ENCODE data around the gene TPTE2. TPM values are rescaled to one million over a fixed set of nuclear protein-coding genes. Genes with fewer than 3 reads are reported as not detected.

The TPTE2 gene
- total RNA-seq, 2 donors from 2014 or later: 1.1 TPM; not detected in 1

DNA sequence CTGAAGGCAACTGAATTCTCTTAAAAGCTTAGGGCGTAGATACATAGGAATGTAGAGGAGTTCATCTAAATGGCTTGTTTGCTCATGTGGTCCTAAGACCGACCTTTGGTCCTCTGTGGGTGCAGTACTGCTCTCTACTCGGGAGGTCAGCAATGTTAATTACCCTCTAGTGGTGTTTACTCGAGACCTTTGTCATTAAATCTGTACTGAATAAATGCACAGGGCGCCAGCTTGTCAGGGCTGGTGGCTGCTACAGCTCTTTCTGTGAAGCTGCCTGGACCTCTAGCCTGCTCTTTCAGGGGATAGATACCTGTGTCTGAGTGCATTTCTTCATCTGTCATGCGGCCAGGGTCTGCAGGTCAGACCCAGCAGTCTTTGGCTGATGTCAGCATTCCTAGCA is 43.0 kb upstream of the TPTE2 start:
- 78% methylated on average over 6 of the region's 6 CpGs for WGBS
- no peak overlapping the region for H3K4me3 ChIP-seq
- H3K4me1 ChIP-seq (replicated peaks): no peaks in the 10 kb centered on the region
- H3K9me3 ChIP-seq: no peaks in the 10 kb centered on the region
- intact Hi-C loops (cut with DNase I): no loop called here
- no peaks in the 10 kb centered on the region for H3K36me3 ChIP-seq
- H3K27ac ChIP-seq: no peak overlapping the region
- no peak for DNase-seq (ENCODE audit: low spot score)
- TF ChIP-seq POLR2AphosphoS5 (IDR thresholded peaks at IDR 0.05) (no peak), POLR2A (IDR thresholded peaks at IDR 0.05) (no peak)
- TF ChIP-seq, protein P1, sequence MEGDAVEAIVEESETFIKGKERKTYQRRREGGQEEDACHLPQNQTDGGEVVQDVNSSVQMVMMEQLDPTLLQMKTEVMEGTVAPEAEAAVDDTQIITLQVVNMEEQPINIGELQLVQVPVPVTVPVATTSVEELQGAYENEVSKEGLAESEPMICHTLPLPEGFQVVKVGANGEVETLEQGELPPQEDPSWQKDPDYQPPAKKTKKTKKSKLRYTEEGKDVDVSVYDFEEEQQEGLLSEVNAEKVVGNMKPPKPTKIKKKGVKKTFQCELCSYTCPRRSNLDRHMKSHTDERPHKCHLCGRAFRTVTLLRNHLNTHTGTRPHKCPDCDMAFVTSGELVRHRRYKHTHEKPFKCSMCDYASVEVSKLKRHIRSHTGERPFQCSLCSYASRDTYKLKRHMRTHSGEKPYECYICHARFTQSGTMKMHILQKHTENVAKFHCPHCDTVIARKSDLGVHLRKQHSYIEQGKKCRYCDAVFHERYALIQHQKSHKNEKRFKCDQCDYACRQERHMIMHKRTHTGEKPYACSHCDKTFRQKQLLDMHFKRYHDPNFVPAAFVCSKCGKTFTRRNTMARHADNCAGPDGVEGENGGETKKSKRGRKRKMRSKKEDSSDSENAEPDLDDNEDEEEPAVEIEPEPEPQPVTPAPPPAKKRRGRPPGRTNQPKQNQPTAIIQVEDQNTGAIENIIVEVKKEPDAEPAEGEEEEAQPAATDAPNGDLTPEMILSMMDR (IDR thresholded peaks at IDR 0.05): no peak
- H3K27me3 ChIP-seq (replicated peaks; ENCODE audit: insufficient read depth): no peaks in the 10 kb centered on the region

DNA sequence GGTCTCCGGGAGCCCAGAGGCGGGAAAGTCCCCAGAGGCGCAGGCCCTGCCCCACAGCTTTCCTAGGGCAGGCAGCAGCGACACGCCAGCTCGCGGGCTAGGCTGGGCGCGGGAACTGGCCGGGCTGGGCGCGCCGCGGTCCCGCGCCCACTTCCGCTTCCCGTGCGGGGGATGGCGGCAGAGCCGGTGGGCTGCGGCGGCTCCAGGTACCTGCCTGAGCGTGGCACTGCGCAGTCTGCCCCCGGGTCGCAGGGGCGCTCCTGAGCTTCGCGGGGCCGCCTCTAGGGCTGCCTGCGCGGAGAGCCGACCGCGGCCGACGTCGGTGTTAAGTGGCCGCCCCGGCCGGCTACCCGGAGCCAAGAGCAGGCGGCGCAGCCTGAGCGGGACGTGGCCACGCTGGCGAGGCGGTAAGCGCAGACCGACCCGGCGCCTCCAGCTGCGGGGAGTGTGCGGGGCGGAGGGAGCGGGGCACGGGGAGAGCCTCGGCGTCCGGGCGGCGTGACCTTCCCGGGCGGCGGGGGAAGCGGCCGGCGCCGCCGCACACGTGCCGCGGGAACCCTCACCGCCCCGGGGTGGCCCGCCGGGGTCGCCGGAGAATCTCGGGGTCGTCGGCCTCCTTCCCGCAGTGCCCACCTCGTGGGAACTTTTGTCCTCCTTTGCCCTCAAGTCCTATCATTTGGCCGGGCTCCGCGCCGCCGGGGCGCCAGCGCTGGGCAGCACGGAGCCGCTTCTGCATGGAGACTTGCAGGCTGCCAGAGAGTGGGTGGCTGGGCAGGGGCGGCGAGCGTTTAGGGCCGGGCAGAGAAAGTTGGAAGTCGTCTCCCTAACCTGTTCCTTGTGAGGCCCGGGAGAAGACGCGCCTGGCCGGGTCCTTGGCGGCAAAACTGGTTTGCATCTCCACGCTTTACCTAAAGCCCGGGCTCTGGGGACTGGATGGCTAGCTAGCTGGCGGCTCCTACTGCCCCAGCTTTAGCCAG is 40.7 kb upstream of the TPTE2 start:
- H3K4me3 ChIP-seq: peak overlapping the region; percentile 35 to 48
- intact Hi-C loops (cut with DNase I): no loop called here
- no peaks in the 10 kb centered on the region for H3K9me3 ChIP-seq
- TF ChIP-seq POLR2A (IDR thresholded peaks at IDR 0.05): no peak
- TF ChIP-seq, protein P1 (IDR thresholded peaks at IDR 0.05): no peak
- TF ChIP-seq POLR2AphosphoS5 (IDR thresholded peaks at IDR 0.05): no peak
- H3K36me3 ChIP-seq: no peaks in the 10 kb centered on the region
- no peak for DNase-seq (ENCODE audit: low spot score)
- no peak overlapping the region for H3K27ac ChIP-seq
- H3K4me1 ChIP-seq (replicated peaks): no peaks in the 10 kb centered on the region
- no peaks in the 10 kb centered on the region for H3K27me3 ChIP-seq (replicated peaks; ENCODE audit: insufficient read depth)
- WGBS: 1% methylated on average over 81 of the region's 108 CpGs

DNA sequence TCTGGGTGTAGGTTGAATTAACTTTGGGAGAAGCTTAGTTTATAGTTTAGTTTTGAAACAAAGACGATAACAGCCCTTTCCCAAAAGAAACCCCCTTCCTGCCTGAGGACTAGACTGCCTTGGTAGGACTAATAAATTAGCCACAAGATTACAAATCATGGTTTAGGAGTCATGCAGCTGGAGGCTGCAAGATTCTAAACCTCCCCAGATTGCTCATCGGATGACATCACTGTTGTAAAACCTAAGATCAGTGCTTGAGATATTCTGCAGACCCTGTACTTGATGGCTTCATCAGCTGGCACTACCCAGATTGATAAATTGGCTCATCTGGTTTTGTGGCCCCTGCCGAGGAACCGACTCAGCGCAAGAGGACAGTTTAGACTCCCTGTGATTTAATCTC is 36.2 kb upstream of the TPTE2 start:
- Histone ChIP-seq H3K27me3 (replicated peaks; ENCODE audit: insufficient read depth) (no peaks in the 10 kb centered on the region), H3K9me3 (no peaks in the 10 kb centered on the region), H3K36me3 (no peaks in the 10 kb centered on the region), H3K27ac (no peak overlapping the region), H3K4me3 (no peak overlapping the region), H3K4me1 (replicated peaks) (no peaks in the 10 kb centered on the region)
- DNase-seq (ENCODE audit: low spot score): no peak
- 77% methylated on average over 5 of the region's 5 CpGs for WGBS
- intact Hi-C loops (cut with DNase I): no loop called here
- no peak for TF ChIP-seq POLR2AphosphoS5 (IDR thresholded peaks at IDR 0.05)
- TF ChIP-seq, protein P1 (IDR thresholded peaks at IDR 0.05): no peak
- TF ChIP-seq POLR2A (IDR thresholded peaks at IDR 0.05): no peak

DNA sequence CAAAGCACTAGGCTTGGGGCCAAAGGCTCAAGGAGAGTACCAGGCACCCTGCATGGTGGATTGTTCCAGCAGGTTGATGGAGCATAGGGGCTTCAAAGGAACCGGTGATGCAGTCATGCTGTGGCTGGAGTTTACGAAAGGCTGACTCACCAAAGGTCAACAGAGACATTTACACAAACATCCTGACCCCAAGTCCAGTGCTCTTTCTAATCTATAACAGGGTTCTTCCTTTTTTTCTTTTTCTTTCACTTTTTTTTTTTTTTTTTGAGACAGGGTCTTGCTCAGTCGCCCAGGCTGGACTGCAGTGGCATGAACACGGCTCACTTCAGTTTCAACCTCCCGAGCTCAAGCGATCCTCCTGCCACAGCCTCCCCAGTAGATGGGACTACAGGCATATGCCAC is 35.6 kb upstream of the TPTE2 start:
- 81% methylated on average over 6 of the region's 6 CpGs for WGBS
- Histone ChIP-seq H3K36me3 (no peaks in the 10 kb centered on the region), H3K4me1 (replicated peaks) (no peaks in the 10 kb centered on the region), H3K27me3 (replicated peaks; ENCODE audit: insufficient read depth) (no peaks in the 10 kb centered on the region), H3K27ac (no peak overlapping the region), H3K9me3 (no peaks in the 10 kb centered on the region), H3K4me3 (no peak overlapping the region)
- no peak for TF ChIP-seq POLR2A (IDR thresholded peaks at IDR 0.05)
- TF ChIP-seq, protein P1 (IDR thresholded peaks at IDR 0.05): no peak
- TF ChIP-seq POLR2AphosphoS5 (IDR thresholded peaks at IDR 0.05): no peak
- intact Hi-C loops (cut with DNase I): no loop called here
- no peak for DNase-seq (ENCODE audit: low spot score)

DNA sequence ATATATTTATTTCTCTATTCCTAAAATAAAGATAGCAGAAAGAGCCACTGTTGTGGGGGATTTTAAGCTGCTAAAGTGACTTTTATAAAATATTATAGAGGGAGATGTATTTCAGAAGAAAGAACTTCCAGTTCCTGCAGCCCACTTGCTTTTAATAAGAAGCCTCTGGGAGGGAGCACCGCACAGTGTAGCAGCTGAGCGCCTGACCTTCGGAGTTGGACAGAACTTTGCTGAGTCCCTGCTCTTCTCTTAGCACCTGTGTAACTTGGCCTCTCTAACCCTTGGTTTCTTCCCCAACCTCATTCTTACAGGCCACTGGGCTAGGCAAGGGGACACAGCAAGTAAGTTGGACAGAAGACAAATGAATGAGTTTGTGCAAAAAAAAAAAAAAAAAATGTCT is 34.8 kb upstream of the TPTE2 start:
- Histone ChIP-seq H3K9me3 (no peaks in the 10 kb centered on the region), H3K27me3 (replicated peaks; ENCODE audit: insufficient read depth) (no peaks in the 10 kb centered on the region), H3K4me1 (replicated peaks) (no peaks in the 10 kb centered on the region), H3K36me3 (no peaks in the 10 kb centered on the region), H3K4me3 (no peak overlapping the region), H3K27ac (no peak overlapping the region)
- no peak for DNase-seq (ENCODE audit: low spot score)
- intact Hi-C loops (cut with DNase I): no loop called here
- 88% methylated on average over 3 of the region's 3 CpGs for WGBS
- TF ChIP-seq POLR2A (IDR thresholded peaks at IDR 0.05): no peak
- TF ChIP-seq POLR2AphosphoS5 (IDR thresholded peaks at IDR 0.05): no peak
- TF ChIP-seq, protein P1 (IDR thresholded peaks at IDR 0.05): no peak

Measured in prostate gland (tissue), 2 donors.